GM18499 (cell line): ENCODE data around the gene DPM2.

Source experiments
- ATAC-seq: cut with Tn5 transposase; IDR thresholded peaks from one replicate; pipeline ENCODE4 v1.9.1; 2021; ENCODE audit warnings: moderate number of reproducible peaks; ENCODE audit not compliant: insufficient read depth, unreplicated experiment

The DPM2 gene

DNA sequence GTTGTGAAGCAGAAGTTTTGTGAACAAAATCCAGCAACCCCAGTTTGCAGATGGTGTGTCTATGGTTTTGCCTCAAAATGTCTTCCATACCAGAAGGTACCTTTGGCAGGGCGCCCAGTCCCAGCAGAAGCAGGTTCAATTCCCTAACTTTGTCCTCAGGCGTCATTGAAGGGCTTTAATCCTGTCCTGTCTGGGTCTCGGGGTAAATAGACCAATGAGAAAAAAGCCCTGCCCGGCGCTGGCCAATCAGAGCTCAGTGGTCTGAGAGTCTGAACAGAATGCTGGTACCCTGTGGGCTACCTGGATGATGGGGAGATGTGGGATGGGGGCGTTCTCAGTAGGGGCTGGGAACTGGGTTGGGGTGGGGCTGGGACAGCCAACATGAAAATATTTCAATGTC is 14.6 kb downstream of the DPM2 start:
- no peak for ATAC-seq

DNA sequence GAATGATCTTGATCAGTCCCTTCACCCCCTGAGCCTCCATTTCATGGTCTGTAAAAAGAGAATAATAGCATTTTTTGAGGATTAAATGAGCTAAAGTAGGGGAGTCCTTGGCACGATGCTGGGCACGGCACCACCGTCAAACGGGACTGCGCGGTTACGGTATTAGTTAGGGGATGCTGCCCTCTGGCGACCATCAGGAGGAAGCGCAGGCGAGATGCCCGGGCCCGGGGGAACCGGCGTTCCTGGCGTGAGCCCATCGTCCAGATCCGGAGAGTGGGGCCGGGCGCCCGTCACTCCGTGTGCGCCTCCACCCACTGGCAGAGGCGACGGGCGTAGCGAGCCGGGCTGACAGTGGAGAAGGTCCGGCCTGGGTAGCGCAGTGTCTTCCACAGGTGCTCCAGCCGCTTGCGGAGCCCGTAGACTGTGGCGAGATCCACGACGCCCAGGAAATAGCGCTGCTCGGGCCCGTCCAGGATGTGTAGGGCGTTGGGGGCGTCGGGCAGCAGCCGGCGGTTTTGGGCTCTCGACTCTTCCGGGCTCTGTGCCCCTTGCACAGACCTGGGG is 16.0 kb downstream of the DPM2 start:
- no peak for ATAC-seq

DNA sequence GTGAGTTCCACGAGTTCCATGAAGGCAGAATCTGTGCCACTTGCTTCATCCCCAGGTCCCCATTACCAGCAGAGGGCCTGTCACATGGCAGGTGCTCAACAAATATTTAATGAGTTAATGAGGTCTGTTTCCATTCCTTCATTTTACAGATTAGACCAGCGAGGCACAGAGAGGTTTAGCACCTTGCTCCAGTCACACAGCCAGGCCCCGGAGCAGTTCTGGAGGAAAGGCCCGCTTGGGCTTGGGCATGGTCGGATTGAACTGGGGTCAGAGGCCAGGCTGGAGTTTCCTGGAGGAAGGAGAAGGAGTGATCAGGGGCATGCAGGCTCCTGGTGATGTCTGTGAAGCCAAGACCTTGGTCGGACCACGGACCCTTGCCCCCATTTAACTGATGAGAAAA is 16.9 kb downstream of the DPM2 start:
- ATAC-seq = no peak

DNA sequence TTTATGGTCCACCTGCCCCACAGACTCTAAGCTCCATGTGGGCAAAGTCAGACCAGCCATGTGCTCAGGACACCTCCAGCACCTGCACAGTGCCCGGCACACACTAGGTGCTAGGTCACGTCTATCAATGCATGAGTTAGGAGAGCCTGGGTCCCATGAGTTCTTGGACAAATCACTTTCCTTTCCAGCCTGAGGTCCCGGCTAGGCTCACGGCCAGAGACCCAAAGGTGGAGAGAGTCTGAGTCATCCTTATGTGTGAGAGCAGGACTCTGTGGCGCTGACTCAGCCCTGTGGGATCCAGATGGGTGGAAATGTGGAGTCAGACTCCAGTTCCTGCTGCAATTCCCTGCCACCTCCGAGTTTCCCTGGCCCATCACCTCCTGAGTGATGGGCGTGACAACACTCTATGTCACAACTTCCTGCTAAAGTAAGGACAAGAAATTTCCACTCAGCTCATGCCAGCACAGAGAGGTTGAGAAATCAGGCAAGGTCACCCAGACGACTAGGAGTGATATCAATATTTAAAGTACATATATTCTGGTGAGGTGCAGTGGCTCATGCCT is 18.3 kb downstream of the DPM2 start:
- no peak for ATAC-seq

DNA sequence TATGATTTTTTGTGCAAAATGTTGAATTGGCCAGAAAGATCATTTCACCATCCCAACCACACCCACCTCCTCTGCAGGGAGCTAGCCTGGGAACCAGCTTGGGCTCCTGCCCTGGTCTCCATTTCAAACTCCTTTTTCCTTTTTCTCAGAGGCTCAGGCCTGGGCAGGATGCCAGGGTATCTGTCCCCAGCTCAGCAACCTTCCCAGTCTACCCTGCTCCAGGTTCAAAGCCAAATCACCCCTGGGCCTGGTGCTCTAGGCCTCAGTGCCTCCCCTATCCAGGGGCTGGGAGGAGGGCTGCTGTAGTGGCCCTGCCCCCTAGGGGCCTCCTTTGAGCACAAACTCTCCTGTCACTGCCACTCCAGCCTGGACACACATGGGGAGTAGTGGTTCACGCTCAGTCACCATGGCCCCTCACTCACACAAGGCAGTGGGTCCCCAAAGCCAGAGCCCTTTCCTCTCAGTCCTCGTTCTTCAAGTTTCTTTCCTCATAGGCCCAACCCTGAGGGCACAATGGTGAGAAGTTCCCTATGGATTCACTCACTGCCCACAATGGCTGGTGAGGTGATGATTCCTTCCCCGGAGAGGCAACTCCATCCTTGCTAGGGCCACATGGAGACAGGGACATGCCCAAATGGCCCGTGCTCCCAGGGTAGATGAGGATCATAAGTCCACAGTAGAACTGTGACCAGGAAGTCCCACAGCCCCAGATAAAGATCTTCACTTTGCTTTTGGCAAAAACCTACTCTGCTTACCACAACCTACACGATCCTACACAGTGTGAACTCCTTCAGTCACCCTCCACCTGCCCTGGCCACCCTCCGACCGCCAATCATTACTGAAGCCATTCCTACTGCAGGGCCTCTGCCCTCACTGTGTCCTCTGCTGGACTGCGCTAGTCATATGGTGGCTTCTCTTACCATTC is 19.2 kb downstream of the DPM2 start:
- no peak for ATAC-seq

DNA sequence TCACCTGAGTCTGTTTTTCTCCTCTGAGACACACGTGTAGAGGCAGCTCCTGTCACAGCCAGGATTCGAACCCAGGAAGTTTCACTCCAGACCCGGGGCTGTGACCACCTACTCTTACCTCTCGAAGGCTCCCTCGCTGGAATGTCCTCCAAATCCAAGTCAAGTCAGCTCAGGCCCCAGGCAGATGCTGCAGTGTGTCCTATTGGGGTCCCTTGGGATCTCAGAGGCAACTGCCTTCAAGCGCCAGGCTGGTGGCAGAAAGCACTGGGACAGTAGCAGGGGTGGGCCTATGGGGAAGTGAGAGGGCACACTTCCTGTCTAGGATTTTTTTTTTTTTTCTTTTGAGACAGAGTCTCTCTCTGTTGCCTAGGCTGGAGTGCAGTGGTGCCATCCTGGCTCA is 20.1 kb downstream of the DPM2 start:
- ATAC-seq = no peak

DNA sequence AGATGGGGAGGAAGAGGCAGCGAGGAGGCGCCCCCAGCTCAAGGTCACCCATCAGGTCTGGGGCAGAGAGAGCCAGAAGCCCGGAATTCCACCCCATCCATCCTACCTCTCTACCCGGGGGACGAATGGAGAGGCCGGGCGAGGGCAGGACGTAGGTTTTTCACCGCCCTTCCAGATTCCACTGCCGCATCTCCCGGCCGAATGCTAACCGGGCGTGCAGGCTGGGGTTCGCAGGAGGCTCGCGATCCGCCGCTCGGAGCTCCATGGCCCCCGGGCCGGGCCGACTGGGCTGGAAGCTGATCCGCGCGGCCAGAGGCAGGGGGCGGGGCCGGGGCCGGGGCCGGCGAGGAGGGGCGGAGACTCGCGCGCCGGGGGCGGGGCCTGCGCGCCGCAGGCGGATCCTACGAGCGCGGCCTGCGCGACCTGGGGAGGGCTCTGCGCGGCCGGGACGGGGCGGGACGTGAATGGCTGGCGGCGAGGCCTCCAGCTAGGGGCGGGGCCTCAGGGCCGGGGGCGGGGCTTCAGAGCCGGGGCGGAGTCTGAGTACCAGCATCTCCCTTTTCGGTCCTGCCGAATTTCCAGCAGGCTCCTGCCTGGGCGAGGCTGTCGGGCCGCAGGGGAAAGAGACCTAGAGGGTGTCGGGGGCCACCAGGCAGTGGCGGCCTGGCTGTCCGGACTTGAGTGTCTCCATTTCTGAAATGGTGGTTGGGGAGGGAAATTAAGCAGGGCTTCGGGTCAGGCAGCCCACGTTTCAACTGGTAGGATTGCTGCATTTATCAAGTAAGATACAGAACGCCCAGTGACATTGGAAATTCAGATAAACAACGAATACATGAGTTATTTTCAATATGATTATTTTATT is 20.7 kb downstream of the DPM2 start, which contains the start of gene ST6GALNAC4:
Gene ST6GALNAC4, minus strand, starts transcription at position 322 of the 862 bp plus-strand sequence. CDS start 622 bp downstream, outside the sequence.
- ATAC-seq = no peak

DNA sequence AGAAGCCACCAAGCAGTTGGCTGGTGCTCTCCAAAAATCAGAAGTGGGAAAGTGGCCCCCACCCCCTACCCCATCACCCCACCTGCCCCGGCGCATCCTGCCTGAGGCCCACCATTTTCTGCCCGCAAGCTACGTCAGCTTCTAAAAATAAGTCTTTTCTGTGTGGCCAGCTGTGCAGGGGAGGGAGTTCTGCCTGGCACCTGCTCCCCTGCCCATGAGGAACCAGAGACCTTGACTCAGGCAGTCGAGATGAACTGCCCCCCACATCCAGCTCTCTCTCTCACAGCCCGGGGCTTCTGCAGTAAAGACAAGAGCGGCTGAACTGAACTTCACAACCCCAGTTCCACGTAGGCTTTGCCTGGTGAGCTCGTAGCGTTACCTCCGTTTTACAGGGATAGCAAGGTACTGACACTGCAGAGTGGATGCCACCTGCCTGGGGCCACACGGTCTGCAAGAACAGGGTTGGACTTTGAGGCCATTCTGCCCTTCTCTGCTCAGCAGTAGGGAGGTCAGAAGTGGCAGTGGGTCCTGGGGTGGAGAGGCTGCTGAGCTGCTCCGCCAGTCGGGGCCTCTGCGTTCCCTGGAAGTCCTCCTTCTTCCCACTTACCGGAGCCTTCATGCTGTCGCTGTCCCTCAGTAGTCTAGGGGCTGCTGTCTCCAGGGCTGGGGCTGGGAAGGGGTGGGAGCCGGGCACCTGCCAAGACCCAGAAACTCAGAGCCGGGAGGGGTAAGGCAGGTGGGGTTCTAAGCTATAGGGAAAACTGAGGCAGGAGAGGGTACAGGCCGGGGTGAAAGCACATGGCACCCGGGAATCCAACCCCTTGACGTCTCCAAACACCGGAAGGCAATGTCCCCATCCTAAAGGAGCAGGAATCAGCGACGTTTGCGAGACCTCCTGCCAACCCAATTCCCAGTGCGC is 21.6 kb downstream of the DPM2 start:
- ATAC-seq = no peak

DNA sequence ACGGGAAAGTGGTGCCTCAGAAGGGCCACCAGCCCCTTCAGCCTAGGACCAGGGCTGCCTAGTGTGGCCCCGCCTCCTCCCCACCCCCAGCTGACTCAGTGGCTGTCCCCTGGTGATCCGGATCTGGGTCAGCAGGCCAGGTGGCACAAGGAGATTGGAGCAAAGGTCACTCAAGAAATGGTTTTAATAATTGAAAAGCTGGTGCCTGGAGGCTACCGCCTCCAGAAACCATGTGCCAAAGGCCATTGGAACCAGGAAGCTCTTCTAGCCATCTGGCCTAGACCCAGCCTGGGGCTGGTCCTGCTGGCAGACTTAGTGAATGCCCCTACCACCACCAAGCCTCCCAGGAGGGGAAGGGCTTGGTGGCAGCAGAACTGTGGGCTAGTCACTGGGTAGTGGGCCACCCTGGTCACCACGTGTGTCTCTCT is 22.3 kb downstream of the DPM2 start:
- no peak for ATAC-seq

DNA sequence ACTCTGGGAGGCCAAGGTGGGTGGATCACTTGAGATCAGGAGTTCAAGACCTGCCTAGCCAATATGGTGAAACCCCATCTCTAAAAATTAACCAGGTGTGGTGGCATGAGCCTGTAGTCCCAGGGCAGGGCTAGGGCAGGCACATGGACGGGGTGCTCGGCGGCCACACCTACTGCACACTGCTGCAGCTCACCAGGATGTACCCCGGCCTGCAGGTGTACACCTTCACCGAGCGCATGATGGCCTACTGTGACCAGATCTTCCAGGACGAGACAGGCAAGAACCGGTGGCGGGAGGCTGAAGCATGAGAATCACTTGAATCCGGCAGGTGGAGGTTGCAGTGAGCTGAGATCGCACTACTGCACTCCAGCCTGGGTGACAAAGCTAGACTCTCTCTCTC is 24.0 kb downstream of the DPM2 start:
- no peak for ATAC-seq

DNA sequence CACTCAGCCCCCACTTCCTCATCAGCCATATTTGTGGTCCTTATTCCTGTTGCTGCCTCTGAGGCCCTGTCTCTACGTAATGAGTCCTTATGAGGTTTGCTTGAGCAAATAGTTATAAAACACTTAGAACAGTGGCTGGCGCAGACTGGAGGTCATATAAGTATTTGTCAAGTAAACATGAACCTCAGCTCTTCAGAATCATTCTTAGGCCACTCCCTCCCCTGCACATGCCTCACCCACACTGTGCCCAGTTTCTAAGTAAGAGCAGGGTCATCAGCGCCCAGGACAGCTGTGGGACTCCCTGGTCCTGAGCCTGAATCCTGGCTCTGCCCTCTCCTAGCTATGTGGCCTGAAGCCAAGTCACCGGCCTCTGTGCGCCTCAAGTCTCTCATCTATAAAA is 24.8 kb downstream of the DPM2 start:
- ATAC-seq = no peak

DNA sequence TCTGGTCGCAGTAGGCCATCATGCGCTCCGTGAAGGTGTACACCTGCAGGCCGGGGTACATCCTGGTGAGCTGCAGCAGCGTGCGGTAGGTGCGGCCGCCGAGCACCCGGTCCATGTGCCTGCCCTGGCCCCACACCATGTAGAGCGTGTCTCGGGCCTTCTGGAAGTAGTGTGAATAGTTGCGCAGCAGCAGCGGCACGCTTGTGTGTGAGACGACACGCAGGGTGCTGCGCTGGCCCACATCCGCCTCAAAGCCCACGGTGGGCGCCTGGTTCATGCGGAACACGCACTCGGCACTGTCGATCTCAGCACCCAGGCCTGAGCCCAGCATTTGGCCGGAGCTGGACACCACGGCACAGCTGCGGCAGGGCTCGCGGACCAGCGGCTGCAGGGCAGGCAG is 25.4 kb downstream of the DPM2 start:
- ATAC-seq = no peak

DNA sequence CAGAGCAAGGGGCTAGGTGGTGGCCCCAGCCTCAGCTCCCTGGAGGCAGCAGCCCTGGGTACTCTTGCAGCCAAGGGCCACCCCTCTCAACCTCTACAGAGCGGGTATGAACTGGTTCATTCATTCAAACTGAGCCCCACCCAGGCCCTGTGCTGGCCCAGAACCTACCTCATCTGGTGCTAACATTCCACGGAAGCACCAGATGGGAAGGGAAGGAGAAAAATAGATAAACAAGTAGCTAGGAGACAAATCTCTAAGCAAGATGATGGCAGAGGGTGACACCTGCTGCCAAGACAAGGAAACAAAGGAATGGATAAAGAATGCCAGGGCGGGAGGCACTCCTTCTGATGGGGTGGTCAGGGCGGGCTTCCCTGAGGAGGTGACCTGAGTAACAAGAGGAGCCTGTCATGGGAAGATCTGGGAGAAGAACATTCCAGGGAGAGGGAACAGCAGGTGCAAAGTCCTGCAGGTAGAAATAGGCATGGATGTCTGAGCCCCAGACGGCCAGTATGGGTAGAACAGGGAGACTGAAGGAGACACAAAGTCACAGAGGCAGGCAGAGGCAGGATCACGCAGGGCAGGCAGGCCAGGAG is 26.9 kb downstream of the DPM2 start:
- ATAC-seq = no peak

DNA sequence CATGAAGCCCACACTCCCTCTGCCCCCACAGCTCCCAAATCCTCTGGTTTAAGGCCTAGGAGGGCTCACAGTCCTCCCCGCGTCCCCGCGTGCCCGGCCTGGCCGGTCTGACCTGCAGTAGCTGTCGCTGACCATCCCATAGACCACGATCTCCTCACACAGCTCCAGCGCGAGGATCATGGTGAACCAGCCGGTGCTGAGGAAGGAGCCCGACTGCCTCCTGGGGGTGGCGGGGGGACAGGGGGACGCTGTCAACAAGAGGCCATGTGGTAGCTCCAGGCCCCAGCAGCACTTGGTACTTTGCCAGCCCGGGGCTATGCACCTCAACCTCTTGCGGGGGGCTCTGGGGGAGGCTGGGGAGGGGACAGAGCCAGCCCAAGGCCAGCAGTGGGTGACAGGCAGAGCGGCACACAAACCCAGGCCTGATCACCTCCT is 27.8 kb downstream of the DPM2 start:
- ATAC-seq = no peak

DNA sequence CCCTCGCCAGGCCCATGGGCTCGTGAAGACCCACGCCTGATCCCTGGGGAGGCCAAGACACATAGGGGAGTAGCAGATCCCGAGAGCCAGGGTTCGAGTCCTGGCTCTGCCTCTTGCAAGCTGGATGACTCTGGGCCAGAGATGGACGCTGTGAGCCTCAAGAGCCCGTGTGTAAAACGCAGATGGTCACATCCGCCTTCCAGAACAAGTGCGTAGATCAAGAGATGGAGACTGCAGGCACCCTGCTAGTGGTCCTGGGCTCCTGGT is 29.1 kb downstream of the DPM2 start:
- no peak for ATAC-seq

DNA sequence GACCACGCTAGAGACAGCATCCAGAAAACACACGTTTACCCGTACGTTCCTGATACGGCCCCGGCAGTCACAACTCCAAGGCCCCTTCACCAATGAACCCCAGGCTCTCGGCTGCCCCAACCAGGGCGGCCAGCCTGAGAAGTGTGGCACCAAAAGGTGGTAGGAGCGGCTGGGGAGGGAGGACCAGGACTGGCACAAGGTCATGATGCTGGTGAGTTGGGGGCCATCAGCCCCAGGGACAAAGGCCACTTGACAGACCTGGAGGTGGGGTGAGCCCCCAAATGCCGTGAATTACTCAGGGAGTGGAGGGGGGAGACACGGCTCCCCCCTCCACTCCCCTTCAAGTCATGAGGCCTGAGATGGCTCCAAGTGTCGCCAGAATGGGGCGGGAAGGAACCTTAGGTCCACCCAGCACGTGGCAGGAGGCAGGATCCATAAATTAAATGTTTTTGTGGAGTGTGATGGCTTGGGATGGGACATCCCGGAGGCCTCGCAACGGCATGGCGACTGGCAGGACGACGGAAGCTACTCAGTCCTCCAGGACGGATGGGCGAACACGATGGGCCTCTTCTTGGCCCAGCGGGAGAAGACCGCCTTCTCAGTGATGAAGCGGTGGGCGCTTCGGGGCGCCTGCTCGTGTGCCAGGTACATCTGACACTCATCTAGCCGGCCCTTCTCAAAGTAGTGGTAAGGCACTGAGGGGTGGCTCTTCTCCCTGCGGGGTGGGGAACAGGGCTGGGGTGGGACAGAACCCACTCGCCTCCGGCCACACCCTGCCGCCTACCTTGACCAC is 29.6 kb downstream of the DPM2 start:
- ATAC-seq = no peak

DNA sequence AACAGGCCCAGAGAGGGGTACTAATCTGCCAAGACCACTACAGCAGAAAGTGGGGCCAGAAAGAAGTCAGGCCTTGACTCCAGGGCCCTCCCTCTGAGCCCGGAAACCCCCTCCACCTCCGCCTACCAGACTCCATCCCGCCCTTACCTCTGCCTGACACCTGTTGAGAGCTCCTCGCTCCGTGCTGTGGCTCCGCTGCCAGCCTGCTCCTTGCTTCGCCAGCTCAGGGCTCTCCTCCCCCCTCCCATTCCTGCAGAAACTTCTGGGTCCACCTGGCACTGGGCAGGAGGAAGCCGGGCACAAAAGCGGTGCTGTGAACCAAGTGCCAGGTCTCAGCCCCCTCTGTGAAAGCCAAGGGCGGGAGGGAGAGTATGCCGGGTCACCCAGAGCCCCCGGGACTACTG is 31.9 kb downstream of the DPM2 start:
- ATAC-seq = no peak

DNA sequence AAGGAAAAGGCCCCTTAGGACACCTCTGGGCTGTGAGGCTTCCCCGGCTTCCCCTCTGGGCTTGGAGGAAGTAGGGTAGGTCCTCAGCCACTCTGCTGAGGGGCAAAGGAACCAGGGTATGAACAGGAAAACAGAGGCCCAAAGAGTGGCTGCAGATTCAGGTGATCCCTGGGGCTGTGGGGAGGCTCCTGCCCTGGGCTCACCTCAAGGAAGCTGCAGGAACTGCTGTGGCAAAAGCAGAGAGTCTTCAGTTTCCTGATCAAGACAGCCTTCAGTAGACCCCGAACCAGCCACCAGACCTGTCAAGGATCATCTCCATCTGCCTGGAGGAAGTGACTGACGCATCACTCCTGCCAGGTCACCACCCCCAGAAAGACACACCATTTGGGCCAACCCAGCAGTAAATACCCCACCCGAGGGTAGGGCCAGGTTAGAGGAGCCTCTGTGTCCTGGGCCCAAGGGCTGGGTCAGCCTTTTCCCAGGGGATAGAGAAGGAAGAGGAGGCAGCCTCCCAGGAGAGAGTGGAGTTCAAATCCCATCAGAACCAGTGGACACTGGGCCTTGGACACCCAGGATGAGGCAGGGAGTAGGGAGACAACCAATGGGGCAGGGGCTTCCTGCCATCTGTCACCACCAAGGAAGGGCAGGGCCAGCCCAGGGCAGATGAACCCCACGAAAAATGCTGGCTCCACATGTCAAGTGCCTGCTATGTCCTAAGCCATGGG is 32.5 kb downstream of the DPM2 start:
- no peak for ATAC-seq
